GM21381 (cell line): Measurements from ENCODE around the gene CCDC14.
"Not testable (repeated sequence)": the region's sequence is repeated elsewhere in the genome, so short reads cannot be mapped to it uniquely, and the experiment has no call there.

Experiments used
- ATAC-seq: cut with Tn5 transposase; IDR thresholded peaks from one replicate; pipeline ENCODE4 v1.9.1; 2021; ENCODE audit warnings: mild to moderate bottlenecking, moderate library complexity; ENCODE audit not compliant: unreplicated experiment

The CCDC14 gene

GRCh38 chr3:123966799-123967198, 5.8 kb upstream of the CCDC14 start:
- ATAC-seq = not testable (repeated sequence)

- ATAC-seq = not testable (repeated sequence)
Observed at GRCh38 chr3:123964793-123965192, 3.8 kb upstream of the CCDC14 start.

- ATAC-seq = no peak
Observed at GRCh38 chr3:123961508-123961856, 453 bp upstream of the CCDC14 start.

- ATAC-seq = no peak
Observed at GRCh38 chr3:123953735-123954134, 7.3 kb downstream of the CCDC14 start.

- no peak for ATAC-seq
Observed at GRCh38 chr3:123952844-123953520, 8.0 kb downstream of the CCDC14 start.

GRCh38 chr3:123951522-123952447, 9.2 kb downstream of the CCDC14 start:
- ATAC-seq = no peak

- no peak for ATAC-seq
Observed at GRCh38 chr3:123949641-123950040, 11.4 kb downstream of the CCDC14 start.

GRCh38 chr3:123948449-123948848, 12.6 kb downstream of the CCDC14 start:
- no peak for ATAC-seq

- ATAC-seq = no peak
Observed at GRCh38 chr3:123947482-123947881, 13.5 kb downstream of the CCDC14 start.

GRCh38 chr3:123941542-123941941, 19.5 kb downstream of the CCDC14 start:
- no peak for ATAC-seq

GRCh38 chr3:123941121-123941520, 19.9 kb downstream of the CCDC14 start:
- no peak for ATAC-seq

- no peak for ATAC-seq
Observed at GRCh38 chr3:123939706-123940105, 21.3 kb downstream of the CCDC14 start.

- no peak for ATAC-seq
Observed at GRCh38 chr3:123936400-123936799, 24.6 kb downstream of the CCDC14 start.

- ATAC-seq = no peak
Observed at GRCh38 chr3:123935830-123936229, 25.2 kb downstream of the CCDC14 start.

GRCh38 chr3:123934250-123934649, 26.8 kb downstream of the CCDC14 start:
- ATAC-seq = no peak

GRCh38 chr3:123930445-123930844, 30.6 kb downstream of the CCDC14 start:
- no peak for ATAC-seq

- ATAC-seq = no peak
Observed at GRCh38 chr3:123929325-123929724, 31.7 kb downstream of the CCDC14 start.

GRCh38 chr3:123926396-123926795, 34.6 kb downstream of the CCDC14 start:
- ATAC-seq = no peak

- ATAC-seq = no peak
Observed at GRCh38 chr3:123920868-123921267, 40.2 kb downstream of the CCDC14 start.

GRCh38 chr3:123920383-123920782, 40.6 kb downstream of the CCDC14 start:
- no peak for ATAC-seq

GRCh38 chr3:123919353-123919752, 41.7 kb downstream of the CCDC14 start:
- no peak for ATAC-seq

- ATAC-seq = no peak
Observed at GRCh38 chr3:123914829-123915228, 46.2 kb downstream of the CCDC14 start.
